G401 (cell line): ENCODE measurements around the gene OR51E2. TPM values are rescaled to one million over a fixed set of nuclear protein-coding genes. Genes with fewer than 3 reads are reported as not detected.

Source experiments
- DNase-seq: peaks from one replicate; pipeline ENCODE4 v3.0.0-alpha.2; 2015; ENCODE audit warnings: low spot score
- in situ Hi-C: cut with HindIII; loops from 2 replicates; pipeline ENCODE4 v1.10.0; 2016; ENCODE audit warnings: low sequenced_read_pairs, mixed read lengths
- total RNA-seq: library from RNA; depleted of rRNA; stranded (reverse); fragments of >200 nt; shearing (Covaris generic); gene quantifications from 2 replicates; pipeline ENCODE4 v1.2.3, GENCODE V29; 2014

The OR51E2 gene
- total RNA-seq, 1 experiment from 2014 or later, result not detected

GRCh38 chr11:4665424-4665823, 32.2 kb downstream of the OR51E2 start:
- DNase-seq, result no peak
- in situ Hi-C loops, result no loop called here

GRCh38 chr11:4664786-4665185, 32.9 kb downstream of the OR51E2 start:
- in situ Hi-C loops, result no loop called here
- no peak for DNase-seq

- in situ Hi-C loops, result no loop called here
- no peak for DNase-seq
These were observed 33.5 kb downstream of the OR51E2 start for GRCh38 chr11:4664183-4664582.

- DNase-seq, result no peak
- in situ Hi-C loops, result no loop called here
These were observed 34.8 kb downstream of the OR51E2 start for GRCh38 chr11:4662876-4663275.

- no peak for DNase-seq
- in situ Hi-C loops, result no loop called here
These were observed 38.8 kb downstream of the OR51E2 start for GRCh38 chr11:4658629-4659445.

- no peak for DNase-seq
- in situ Hi-C loops, result no loop called here
These were observed 42.9 kb downstream of the OR51E2 start for GRCh38 chr11:4654635-4655369.

- no peak for DNase-seq
- in situ Hi-C loops, result no loop called here
These were observed 49.9 kb downstream of the OR51E2 start for GRCh38 chr11:4647766-4648165.

GRCh38 chr11:4645974-4646373, 51.7 kb downstream of the OR51E2 start:
- in situ Hi-C loops, result no loop called here

GRCh38 chr11:4644233-4644632, 53.4 kb downstream of the OR51E2 start:
- no peak for DNase-seq
- in situ Hi-C loops, result no loop called here

More at GRCh38 chr11:4645974-4646373, 51.7 kb downstream of the OR51E2 start:
- no peak for DNase-seq

- in situ Hi-C loops, result no loop called here
These were observed 54.0 kb downstream of the OR51E2 start, which contains the start of gene OR51E1 for GRCh38 chr11:4643682-4644081. Gene OR51E1 (plus strand): TSS chr11:4643982. CDS start chr11:4652527, 8,545 bp downstream.

GRCh38 chr11:4643076-4643475, 54.6 kb downstream of the OR51E2 start:
- in situ Hi-C loops, result no loop called here
- no peak for DNase-seq

More at GRCh38 chr11:4643682-4644081, 54.0 kb downstream of the OR51E2 start, which contains the start of gene OR51E1:
- DNase-seq, result no peak

- in situ Hi-C loops, result no loop called here
- DNase-seq, result no peak
These were observed 55.6 kb downstream of the OR51E2 start for GRCh38 chr11:4642043-4642442.

GRCh38 chr11:4641501-4641900, 56.2 kb downstream of the OR51E2 start:
- in situ Hi-C loops, result no loop called here
- no peak for DNase-seq

- in situ Hi-C loops, result no loop called here
- DNase-seq, result no peak
These were observed 57.7 kb downstream of the OR51E2 start for GRCh38 chr11:4639931-4640330.

- no peak for DNase-seq
- in situ Hi-C loops, result no loop called here
These were observed 60.0 kb downstream of the OR51E2 start for GRCh38 chr11:4637662-4638047.

- DNase-seq, result peak; percentile 80
These were observed 60.5 kb downstream of the OR51E2 start, which contains the start of gene OR51D1 for GRCh38 chr11:4636962-4637661. Gene OR51D1 (plus strand): TSS chr11:4637477. CDS start chr11:4639791, 2,314 bp downstream.

GRCh38 chr11:4636136-4636535, 61.5 kb downstream of the OR51E2 start:
- in situ Hi-C loops, result no loop called here
- no peak for DNase-seq

More at GRCh38 chr11:4636962-4637661, 60.5 kb downstream of the OR51E2 start, which contains the start of gene OR51D1:
- in situ Hi-C loops, result no loop called here
